Colonic mucosa (tissue), 4 donors: ENCODE results near the gene HSPB6. TPM values are rescaled to one million over a fixed set of nuclear protein-coding genes. Genes with fewer than 3 reads are reported as not detected.

Experiments
- DNase-seq: peaks from one replicate; pipeline ENCODE4 v3.0.0-alpha.2; 2020
- H3K27ac ChIP-seq: fragments of 200-600 bp; one replicate; pipeline ENCODE4 v1.8.0; 2021
- H3K27me3 ChIP-seq: fragments of 200-600 bp; one replicate; pipeline ENCODE4 v1.8.0; 2021
- H3K36me3 ChIP-seq: fragments of 200-600 bp; one replicate; pipeline ENCODE4 v1.8.0; 2021
- H3K4me1 ChIP-seq: fragments of 200-600 bp; one replicate; pipeline ENCODE4 v1.8.0; 2021; ENCODE audit warnings: mild to moderate bottlenecking
- H3K4me3 ChIP-seq: fragments of 200-600 bp; one replicate; pipeline ENCODE4 v1.8.0; 2021
- H3K9ac ChIP-seq, 2 donors: one replicate each; pipeline ENCODE4 v1.7.0; 2013; ENCODE audit warnings: control low read depth in 2 of 2, low read depth in 2 of 2, low read length in 2 of 2
- H3K9me3 ChIP-seq: fragments of 200-600 bp; one replicate; pipeline ENCODE4 v1.8.0; 2021
- CTCF ChIP-seq: fragments of 200-600 bp; IDR thresholded peaks from one replicate; pipeline ENCODE4 v1.8.0; 2022; ENCODE audit warnings: antibody characterized with exemption, mild to moderate bottlenecking
- intact Hi-C: fragments of 100-400 bp; cut with DNase I; formaldehyde crosslinking; loops from one replicate; pipeline ENCODE4 v1.14.1; 2022
- total RNA-seq, 2 donors: library from RNA; stranded (reverse); fragmentation: NEBNext Ultra II Directional in 1 of 2; extraction: Animal tissue kit (Norgen Biotek cat#: 25700) in 1 of 2; gene quantifications; one replicate each; pipeline ENCODE4 v1.2.1, GENCODE V29; 2021
- donor health status: healthy.
- donor health status: DM: no; HTN: no; CAD: no.
- donor health status: DM: no; HTN: no; CAD: no.

Gene HSPB6
- total RNA-seq, 2 donors from 2014 or later: 6.3 to 23.6 TPM

- no peak for DNase-seq
- intact Hi-C loops: no loop called here
- no peaks in the 10 kb centered on the region for H3K36me3 ChIP-seq
These were observed 19.6 kb downstream of the HSPB6 start for GRCh38 chr19:35736913-35737886.

GRCh38 chr19:35734889-35735288 lies 21.9 kb downstream of the HSPB6 start:
- Histone ChIP-seq H3K27ac (no peak overlapping the region), H3K4me1 (peaks cover 5% of the 10 kb centered on the region), H3K9me3 (no peaks in the 10 kb centered on the region), H3K9ac (no peak overlapping the region), H3K36me3 (peaks cover 4% of the 10 kb centered on the region), H3K4me3 (no peak overlapping the region), H3K27me3 (no peaks in the 10 kb centered on the region)
- no peak for TF ChIP-seq CTCF
- DNase-seq: no peak
- intact Hi-C loops: no loop called here

More at GRCh38 chr19:35736913-35737886, 19.6 kb downstream of the HSPB6 start:
- Histone ChIP-seq H3K9me3 (no peaks in the 10 kb centered on the region), H3K4me1 (peaks cover 9% of the 10 kb centered on the region), H3K27me3 (no peaks in the 10 kb centered on the region), H3K9ac (no peak overlapping the region), H3K27ac (no peak overlapping the region), H3K4me3 (no peak overlapping the region)
- no peak for TF ChIP-seq CTCF

GRCh38 chr19:35734273-35734672 lies 22.6 kb downstream of the HSPB6 start:
- TF ChIP-seq CTCF: no peak
- H3K9me3 ChIP-seq: no peaks in the 10 kb centered on the region
- no peak overlapping the region for H3K4me3 ChIP-seq
- H3K9ac ChIP-seq: no peak overlapping the region
- peaks cover 6% of the 10 kb centered on the region for H3K36me3 ChIP-seq
- H3K27ac ChIP-seq: no peak overlapping the region
- no peaks in the 10 kb centered on the region for H3K27me3 ChIP-seq
- intact Hi-C loops: no loop called here
- no peaks in the 10 kb centered on the region for H3K4me1 ChIP-seq
- no peak for DNase-seq

- DNase-seq: no peak
- no peak for TF ChIP-seq CTCF
- H3K9ac ChIP-seq: no peak overlapping the region
- H3K4me3 ChIP-seq: no peak overlapping the region
- intact Hi-C loops: no loop called here
- no peak overlapping the region for H3K27ac ChIP-seq
- no peaks in the 10 kb centered on the region for H3K4me1 ChIP-seq
- H3K27me3 ChIP-seq: no peaks in the 10 kb centered on the region
- peaks cover 12% of the 10 kb centered on the region for H3K36me3 ChIP-seq
- H3K9me3 ChIP-seq: no peaks in the 10 kb centered on the region
These were observed 23.4 kb downstream of the HSPB6 start for GRCh38 chr19:35733180-35734125.

GRCh38 chr19:35732540-35733179 lies 24.2 kb downstream of the HSPB6 start:
- H3K36me3 ChIP-seq: peaks cover 14% of the 10 kb centered on the region
- H3K4me1 ChIP-seq: no peaks in the 10 kb centered on the region
- no peak for DNase-seq
- no peaks in the 10 kb centered on the region for H3K27me3 ChIP-seq
- H3K4me3 ChIP-seq: no peak overlapping the region
- no peak for TF ChIP-seq CTCF
- intact Hi-C loops: no loop called here
- H3K27ac ChIP-seq: no peak overlapping the region
- no peaks in the 10 kb centered on the region for H3K9me3 ChIP-seq
- H3K9ac ChIP-seq: no peak overlapping the region
